ENCODE data around the gene PKDCC.

Gene PKDCC

DNA sequence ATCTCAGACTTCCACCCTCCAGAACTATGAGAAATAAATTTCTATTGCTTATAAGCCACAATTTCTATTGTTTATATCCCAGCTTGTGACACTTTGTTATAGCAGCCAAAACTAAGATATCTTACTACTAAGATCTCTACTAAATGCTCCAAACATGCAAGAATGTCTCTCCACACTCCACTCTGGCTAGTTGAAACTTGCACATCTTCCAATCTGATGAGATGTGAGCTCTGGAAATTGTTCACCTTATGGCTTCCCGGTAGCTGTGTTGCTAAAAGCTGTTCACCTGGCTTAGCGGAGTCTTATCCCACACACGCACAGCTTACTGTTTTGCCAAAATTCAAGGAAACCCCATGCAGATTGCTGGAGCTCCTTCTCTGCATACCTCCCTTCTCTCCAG is 43.9 kb downstream of the PKDCC start:
- no peak for DNase-seq

DNA sequence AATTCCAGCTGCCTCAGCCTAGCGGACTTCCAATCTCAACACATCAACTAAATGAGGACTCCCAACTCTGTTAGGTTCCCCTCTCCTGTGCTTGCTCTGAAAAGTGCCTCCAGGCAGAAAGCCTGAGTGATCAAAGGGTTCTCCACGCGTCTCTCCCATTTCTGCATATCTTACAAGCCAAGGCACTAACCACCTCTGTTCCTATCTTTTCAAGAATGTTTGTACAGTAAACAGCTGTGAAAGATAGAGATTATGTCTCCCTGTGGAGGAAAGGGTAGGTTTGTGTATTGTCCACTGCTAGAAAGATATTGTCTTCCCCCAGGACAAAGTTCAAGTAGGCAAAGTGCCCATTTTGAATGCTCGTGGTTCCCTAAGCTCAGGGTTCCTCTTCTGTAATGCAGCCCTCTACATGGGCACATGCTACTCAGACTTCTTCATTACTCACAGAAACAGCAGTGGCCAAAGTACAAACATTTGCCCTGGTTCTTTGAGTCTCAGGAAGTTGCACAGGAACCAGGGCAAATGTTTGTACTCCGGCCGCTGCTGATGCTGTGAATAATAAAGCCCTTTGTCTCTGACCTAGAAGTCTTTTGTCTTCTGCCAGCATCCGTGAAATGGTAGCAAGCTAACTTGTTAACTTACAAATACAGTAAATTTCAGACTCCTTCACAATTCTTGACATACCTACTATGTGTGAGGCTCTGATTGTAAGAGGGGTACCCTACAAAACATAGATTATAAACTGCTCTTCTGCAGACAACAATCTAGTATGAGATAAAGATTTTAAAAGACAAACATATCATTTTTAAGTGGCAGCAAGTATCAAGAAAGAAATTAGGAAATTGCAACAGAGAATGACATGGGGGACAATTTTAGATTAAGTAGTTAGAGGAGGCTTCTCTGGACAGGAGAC is 44.5 kb downstream of the PKDCC start:
- no peak for DNase-seq

DNA sequence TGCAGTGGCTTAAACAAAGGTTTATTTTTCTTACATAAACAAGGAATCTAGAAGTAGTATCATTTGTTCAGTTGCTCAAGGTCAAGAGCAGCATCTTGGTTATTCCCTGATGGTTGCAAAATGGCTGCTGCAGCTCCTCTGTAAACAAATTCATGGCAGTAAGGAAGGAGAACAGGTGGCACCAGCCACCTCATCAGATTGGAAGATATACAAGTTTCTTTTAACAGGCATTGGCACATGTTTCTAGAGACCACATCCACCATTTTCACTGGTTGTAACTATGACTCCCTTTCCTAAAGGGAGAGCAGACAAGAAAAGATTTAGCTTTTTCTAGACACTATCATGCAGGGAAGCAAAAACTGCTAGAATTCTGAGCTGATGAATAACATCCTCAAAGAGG is 46.3 kb downstream of the PKDCC start:
- DNase-seq = no peak

DNA sequence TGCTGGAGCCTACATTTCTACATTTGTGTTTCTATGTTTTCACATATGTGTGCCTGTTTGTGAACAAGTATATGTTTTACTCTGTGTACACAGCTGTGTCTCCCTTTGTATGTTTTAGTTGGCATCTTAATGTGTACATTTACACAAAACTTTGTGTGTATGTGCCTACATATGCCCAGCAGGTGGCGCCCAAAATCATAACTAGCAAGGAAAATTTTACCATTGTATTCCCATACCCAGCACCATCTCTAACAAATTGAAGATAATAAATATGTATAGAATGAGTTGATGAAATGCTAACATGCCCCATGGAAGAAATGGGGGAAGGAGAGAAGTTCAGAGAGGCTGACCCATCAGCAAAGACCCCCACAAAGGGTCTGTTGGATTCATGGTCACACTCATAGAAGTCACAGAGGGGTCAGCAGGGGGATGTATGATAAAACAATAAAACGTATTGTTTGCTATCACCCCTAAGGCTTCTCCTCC is 48.1 kb downstream of the PKDCC start:
- peak; percentile 47 for DNase-seq

DNA sequence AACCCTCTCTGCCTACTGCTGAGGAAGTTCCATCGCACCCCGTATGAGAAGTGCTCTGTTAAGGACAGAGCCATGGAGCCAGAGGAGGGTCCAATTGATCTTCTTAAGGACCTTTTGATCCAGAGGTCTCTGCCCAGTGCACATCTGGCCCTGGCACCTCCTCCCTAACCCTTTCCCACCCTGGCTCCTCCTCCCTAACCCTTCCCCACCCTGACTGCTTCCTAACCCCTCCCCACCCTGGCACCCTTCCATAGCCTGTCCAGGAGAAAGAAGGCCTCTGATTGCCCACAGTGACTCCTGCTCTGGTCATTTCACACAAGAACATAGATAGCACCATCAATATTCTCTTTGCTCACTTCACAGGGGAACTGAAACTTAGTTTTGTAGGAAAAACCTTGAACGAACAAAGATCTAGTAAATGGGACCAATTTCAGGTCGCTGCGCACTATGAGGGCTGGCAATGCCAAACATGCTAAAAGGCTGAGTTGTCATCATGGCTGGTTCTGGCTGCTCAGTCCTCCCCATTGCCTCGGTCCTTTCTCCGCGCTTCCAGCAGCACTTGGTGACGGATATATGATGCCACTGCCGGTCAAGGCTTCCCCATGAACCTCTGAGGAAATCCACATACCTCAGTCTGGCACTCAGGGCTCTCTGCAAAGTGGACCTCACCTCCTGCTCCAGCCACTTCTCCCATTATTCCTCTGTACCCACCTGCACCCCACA is 49.2 kb downstream of the PKDCC start:
- no peak for DNase-seq

DNA sequence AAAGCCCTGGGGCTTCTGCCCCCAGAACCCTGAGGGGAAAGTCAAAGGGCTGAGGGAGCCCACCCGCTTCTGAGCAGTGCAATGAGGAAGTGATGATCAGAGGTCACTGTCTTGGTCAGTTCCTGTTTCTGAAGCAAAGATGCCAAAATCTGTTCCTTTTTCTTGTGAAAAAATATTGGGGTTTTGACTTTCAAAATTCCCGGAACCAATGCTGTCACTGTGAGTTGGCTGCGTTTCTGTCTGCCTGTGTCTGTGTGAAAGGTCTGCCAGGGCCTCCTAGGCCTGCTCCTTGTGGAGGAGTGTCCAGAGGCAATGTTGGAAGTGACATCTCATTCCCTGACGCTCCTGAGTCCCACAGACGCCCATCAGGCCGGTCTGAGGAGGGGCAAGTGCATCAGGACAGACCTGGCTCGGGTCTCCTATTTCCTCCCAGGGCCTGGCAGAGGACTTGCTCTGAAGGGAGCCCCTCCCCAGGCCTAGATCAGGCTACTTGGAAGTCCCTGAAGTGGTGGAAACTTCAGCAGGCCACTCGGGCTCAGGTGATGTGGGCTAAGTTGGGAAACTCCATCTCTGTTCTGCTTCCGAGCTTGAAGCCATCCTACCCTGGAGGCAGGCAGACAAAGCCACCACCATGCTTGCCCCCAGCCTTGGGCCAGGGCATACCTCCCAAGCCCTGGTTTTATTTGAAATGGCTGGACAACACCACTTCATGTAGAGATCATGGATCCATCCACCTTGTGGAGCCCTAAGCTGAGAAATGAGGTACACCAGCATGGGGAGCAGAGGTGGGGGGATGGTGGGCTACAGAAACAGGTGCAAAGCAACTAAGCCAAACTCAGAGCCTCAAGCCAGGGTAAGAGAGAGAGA is 51.0 kb downstream of the PKDCC start:
- DNase-seq = no peak

DNA sequence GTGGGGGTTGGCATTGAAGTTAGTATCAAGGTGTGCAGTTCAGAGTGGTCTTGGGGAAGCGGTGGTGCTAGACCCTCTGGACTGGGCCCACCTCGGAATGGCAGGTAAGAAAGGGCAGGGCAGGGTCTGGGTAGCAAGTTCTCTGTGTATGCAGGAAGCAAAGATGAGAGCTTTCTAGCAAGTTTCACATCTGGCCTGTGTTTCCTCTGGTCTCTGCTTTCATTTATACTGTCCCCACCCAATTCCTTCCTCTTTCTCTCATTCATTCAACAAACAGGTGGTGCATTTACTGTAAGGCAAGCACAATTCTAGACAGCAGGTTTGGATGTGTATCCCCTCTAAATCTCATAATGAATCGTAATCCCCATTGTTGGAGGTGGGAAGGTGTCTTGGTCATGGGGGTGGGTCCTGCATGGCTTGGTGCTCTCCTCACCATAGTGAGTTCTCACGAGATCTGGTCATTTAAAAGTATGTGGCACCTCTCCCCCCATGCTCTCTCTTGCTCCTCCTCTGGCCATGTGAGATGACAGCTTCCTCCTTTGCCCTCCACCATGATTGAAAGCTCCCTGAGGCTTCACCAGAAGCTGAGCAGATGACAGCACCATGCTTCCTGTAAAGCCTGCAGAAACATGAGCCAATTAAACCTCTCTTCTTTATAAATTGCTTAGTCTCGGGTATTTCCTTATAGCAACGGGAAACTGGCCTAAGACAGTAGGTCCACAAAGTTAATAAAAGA is 51.8 kb downstream of the PKDCC start:
- no peak for DNase-seq

DNA sequence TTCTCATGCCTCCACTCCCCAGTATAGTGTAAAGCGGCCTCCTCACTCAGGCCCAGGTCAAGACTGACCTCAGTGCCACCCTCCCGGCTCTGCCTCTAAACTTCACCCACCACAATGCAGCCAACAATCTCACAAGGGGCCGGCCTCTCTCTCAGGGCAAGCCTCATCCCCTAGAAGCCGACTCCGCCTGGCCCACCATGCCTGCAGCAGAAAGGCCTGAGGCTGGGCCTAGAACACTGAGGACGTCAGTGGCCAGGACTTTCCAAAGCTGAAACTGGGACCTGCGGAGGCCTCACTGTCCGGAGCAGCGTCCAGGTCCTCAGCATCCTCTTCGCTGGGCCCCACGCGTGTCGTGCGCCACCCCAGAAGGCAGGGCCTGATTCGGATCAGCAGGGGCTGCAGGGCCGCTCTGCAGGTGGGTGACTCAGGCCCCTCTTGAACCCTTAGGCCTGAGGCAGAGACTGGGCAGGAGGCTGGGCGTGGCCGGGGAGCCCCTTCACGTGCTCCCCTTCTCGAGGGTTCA is 52.9 kb downstream of the PKDCC start:
- no peak for DNase-seq

DNA sequence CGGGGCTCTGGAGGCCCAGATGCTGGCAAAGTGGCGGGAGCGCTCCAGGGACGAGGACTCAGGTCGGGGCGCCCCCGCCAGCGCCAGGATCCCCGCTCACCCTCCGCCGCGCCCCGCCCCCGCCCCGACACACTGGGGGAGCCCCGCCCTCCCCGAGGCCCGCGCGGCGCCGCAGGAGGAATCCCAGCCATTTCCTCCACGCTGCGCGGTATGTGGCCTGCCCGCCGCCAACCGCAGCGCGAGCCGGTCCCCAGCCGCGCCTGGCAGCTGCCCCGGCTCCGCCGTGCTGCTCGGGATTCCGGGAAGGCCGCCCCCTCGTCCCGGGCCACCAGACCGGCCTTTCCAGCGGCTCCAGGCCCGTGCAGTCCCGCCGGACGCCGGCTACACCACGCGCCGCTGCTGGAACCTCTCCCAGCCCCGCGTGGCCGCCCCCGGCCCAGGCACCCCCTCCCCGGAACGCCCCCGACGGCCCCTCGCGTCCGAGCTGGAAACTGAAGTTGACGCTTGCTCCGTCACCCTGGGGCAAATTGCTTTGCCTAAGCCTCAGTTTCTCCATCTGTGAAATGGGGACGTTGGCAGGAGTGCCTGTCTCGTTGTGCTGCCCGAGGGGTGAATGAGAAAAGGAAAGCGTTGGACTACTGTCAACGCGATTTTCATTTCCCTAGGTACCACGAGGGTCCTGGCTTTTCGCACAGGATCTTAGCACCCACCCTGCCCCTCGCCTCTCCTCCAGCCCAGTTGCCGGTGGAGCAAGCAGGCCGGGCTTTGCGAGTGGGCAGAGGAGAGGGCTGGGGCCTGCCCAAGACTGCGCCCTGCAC is 53.6 kb downstream of the PKDCC start:
- no peak for DNase-seq

DNA sequence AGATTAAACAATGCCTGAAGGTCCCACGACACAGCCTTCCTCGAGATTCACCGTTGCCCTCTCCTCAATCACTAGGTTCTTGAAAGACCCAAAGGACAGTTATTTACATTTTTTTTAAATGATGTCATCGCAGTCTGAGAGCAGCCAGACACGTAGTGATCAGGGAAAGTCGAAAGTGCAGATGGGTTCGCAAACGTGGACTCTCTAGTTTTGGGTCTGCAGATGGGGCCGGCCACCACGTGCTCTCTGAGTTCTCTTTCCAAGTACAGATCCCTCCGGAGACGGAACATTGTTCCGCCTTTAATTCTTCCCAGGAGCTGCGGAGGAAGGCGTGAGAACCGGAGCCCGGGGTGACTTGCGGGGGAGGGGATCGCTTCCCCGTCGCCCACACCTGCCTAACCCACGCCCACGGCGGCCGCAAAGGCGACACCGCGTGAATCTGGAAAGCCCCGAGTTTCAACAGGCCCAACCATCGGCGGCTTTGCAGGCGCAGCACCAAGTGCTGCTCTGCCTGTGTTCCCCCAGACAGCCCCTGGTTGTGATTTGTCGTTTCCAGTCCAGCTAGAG is 54.3 kb downstream of the PKDCC start:
- no peak for DNase-seq

DNA sequence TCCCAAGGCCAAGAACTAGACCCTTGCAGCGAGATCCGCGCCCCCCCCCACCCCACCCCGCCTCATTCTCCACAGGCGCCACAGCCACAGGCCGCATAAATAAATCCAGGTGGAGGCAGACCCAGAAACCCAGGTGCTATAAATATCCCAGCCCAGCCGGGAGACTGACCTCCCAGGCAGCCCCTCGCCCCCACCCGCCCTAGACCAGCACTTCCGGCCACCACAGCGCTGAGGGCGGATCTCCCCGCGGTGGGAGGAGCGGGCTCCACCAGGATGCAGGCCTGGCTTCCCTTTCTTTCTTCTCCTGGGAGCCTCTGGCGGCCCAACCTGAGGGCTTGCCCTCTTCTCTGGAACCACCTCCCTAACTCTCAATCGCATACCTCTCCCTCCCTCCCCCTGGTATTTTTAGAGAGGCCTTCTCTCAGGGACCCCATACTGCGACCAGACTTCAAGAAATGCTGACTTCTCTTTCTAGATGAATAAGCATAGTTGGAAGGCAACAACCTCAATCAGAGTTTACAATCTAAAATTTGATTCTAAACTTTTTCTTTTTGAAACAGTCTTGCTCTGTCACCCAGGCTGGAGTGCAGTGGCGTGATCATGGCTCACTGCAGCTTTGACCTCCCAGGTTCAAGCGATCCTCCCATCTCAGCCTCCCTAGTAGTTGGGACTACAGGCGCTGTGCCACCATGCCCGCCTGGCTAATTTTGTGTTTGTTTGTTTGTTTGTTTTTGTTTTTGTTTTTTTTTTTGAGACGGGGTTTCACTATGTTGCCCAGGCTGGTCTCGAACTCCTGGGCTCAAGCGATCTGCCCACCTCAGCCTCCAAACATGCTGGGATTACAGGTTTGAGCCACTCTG is 55.0 kb downstream of the PKDCC start:
- no peak for DNase-seq

DNA sequence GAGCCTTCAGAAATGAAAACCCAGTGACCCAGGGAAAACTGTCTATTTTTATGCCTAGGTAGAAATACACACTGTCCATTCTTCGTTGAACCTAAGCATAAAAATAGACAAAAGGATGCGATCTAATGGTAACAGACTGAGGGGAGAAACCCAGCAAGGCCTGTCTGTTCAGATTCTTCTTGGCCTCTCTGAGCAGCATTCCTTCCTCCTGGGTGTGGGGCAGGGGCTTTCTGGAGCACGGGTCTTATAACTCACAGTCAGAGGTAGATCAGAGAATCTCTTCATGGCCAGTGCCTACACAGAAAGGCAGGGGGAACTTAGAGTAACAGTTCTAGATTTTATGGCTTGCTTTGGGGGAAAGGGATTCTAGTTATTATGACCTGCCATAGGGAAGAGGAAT is 56.0 kb downstream of the PKDCC start:
- DNase-seq = no peak

DNA sequence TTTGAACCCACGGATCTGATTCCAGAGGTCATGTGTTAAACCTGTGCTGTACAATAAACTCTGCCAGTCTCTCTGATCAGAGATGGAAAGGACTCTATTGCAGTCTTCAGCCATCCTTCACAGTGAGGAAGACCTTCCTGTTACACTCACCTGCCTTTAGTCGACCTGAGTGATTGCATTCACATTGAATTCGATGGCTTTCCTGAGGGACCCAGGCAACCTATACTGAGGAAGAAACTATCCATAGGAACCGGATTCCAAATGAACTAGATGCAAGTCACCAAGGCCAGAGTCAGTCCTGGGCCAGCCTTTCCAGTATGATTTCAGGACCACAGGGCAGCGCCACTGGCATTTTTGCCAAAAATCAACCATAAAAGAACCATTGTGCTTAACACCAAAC is 56.8 kb downstream of the PKDCC start:
- no peak for DNase-seq

DNA sequence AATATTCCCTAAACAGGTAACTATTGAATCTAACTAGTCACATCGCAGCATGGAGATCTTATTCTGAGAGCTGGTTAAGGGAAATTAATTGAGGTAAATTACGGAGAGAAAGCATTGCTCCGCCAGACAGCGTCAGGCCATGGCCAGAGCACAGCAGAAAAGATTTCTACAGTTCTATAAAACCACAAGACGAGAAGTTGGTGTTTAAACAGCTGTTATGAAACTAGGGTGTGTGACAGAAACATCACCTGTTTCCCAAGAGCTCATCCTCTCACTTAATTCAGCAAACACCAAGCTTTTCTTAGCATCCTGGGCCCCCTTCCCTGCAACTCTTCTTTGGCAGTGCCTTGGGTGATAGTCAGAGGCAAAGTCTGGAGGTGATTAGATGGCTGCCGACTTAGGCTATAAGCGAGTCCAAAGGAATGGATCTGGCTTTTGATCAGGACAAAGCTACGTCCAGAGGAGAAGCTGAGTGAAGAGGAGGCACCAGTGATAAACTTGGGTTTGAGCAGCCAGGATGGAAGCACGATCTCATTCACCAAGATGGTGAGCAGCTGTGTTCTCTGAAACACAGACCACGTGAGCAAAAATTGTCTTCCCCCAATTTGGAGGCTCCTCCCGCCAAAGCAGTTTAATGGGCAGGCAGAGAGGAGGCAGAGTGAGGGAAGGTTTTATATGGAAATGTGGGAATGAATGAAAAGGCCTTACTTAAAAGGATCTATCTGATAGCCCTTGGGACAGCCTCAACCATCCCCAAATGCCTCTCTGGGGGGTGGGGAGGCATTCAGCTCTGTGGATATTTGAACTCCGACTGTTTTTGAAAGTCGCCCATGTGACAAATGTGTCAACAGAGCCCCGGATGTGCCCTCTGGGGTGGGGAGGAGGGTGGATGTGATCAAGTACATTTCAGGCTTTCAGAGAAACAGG is 57.8 kb downstream of the PKDCC start:
- no peak for DNase-seq

DNA sequence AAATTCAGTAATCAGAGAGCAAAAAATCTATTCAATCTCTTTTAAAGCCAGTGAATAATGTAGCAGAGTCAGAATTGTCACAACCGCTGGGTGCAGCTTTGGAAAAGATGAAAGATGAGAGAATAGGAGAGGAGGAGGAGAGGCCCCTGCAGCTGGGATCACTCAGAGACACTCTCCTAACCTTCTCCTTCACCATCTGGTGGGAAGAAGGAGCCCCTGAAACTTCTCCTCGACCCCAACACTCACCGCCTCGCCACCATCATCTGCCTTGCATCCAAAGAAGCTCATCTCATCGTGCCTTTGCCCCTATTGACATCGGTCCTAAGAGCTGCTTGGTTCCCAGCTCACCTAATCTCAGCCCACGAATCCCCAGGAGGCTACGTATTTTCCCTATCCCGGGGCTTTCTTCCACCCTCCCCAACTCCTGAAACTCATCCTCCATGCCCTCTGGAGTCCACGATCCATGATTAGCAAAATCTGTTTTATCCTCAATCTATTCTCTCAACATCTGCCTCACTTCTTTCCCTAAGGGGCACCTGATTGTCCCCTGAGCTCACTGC is 58.5 kb downstream of the PKDCC start:
- no peak for DNase-seq

DNA sequence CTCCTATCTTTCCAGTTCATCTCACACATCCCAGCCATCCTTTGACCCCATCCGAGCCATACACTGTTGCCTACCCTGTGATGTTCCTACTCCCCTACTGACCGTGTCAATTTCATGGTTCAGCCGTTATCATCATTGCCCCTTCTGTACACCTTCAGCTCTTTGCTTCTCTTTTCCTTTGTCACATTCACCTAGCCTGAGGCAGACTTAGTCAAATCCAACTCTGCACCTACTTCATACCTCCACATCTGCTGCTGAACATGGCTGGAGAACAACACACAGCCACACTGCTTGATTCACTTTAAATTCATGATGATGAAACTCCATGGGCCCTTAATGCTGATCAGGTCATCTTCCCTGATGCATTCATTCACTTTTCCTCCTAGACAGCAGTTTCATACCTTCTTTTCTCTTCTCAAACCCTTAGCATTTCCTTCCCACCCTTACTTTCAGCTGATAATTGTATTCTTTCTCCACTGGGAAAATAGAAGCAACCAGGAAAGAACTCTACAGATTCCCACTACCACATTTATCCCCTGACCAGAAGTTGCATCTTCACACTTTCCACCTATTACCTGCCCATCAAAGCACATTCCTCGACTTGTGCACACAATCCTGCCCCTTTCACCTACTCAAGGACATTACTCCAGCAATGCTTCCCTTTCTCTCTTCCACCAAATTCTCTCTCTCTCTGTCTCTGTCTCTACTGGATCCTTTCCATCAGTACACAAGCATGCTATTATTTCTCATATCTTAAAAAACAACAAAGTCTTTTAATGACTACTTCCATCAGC is 59.6 kb downstream of the PKDCC start:
- no peak for DNase-seq

Data from NCI-H748 treated with DMSO at 0.1 percent for 48 hours (cell line).